Ishikawa (cell line): ENCODE data around the gene TMEM270.

Experiments used
- CEBPB ChIP-seq: IDR thresholded peaks from 2 replicates; pipeline ENCODE4 v1.6.1; 2012
- RAD21 ChIP-seq: IDR thresholded peaks from 2 replicates; pipeline ENCODE4 v1.6.1; 2012; ENCODE audit warnings: low read depth
- YY1 ChIP-seq: IDR thresholded peaks from 2 replicates; pipeline ENCODE4 v1.6.1; 2012; ENCODE audit warnings: low read depth

GRCh38 chr7:73870041-73870492 lies 9.1 kb downstream of the TMEM270 start:
- TF ChIP-seq YY1 (no peak), CEBPB (no peak), RAD21 (no peak)
